ENCODE data around the gene HOXA9. TPM values are rescaled to one million over a fixed set of nuclear protein-coding genes. Genes with fewer than 3 reads are reported as not detected.

HOXA9 gene
- polyA plus RNA-seq, 4 donors: 92.9 to 122 (median 115) TPM

DNA sequence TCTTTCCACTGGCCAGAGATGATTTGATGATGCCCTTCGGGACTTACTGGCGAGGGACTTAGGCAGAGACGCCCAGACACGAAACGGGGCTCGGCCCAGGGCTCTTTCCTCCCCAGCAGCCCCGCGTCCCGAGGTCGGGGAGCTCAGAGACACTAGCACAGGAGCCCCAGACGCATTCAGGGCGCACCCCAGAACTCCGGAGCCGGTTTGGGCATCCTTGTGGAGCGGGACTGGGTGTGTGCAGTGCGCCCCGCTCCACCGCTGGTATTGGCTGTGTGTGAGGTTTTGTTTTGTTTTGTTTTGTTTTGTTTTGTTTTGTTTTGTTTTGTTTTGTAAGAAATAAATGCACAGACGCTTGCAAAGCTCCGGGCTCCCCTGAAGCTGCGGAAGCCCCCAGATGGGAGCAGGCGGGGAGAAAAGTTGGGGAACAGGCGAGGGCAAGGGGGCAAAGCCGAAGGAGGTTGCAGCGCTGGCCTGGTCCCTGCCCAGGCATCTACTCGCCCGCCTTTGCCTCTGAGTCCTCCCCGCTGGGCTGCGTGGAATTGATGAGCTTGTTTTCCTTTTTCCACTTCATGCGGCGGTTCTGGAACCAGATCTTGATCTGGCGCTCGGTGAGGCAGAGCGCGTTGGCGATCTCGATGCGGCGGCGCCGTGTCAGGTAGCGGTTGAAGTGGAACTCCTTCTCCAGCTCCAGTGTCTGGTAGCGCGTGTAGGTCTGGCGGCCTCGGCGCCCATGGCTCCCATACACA lies 20.0 kb downstream of the HOXA9 start:
- no peak for DNase-seq (ENCODE audit: low read depth in 4 of 4, low spot score in 3 of 4)

DNA sequence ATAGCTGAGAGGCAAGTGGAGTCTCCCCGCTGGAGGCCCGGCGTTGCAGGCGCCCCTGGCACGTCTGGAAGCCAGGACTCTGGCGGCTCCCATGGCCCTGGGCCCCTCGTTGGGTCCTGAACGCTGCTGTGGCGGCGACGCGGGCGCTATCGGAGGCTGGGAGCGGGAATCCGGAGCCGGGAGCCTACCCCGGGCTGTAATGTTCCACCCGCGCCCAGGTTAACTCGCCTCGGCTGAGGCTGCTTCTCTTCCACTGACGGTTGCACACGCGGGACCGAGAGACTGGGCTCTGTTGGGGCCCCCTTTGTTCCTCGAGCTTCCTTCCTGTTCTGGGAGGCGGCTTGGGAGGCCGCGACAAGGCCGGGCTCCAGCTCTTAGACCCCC lies 20.6 kb downstream of the HOXA9 start:
- no peak for DNase-seq (ENCODE audit: low read depth in 4 of 4, low spot score in 3 of 4)

DNA sequence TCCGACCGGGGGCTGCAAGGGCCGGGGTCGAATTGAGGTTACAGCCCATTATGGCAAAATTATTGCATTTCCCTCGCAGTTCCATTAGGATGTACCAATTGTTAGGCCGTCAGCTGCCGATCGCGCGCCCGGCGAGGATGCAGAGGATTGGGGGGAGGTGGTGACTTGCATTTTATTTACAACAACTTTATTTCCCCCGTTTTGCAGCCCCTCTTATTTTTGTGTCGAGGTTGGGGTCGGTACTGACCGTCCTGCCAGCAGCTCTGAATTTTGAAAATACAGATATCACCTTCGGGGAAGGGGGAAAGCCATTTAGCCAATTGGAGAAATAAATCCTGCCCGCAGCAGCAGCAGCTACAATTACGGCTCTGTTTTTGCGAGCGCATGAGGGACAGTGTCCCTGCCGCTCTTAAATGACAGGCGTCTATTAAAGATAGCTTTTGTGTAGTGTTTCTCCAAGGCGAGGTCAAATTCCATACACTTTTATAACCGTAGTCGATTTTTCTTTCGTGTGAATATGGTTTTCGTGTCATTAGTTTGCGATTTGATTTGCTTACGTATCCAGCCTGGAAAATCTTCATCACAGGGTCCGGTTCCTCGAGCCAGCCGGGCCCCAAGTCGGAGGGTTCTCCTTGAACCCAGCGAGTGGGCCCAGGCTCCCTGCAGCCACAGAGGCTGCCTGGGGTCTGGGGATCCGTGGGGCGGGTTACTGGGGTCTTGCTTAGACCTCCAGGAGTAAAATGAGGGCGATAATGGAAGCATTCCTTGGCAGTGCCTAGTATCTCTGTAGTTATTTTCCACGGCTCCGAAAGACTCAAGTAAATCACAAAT lies 21.2 kb downstream of the HOXA9 start:
- DNase-seq (ENCODE audit: low read depth in 4 of 4, low spot score in 3 of 4): no peak

DNA sequence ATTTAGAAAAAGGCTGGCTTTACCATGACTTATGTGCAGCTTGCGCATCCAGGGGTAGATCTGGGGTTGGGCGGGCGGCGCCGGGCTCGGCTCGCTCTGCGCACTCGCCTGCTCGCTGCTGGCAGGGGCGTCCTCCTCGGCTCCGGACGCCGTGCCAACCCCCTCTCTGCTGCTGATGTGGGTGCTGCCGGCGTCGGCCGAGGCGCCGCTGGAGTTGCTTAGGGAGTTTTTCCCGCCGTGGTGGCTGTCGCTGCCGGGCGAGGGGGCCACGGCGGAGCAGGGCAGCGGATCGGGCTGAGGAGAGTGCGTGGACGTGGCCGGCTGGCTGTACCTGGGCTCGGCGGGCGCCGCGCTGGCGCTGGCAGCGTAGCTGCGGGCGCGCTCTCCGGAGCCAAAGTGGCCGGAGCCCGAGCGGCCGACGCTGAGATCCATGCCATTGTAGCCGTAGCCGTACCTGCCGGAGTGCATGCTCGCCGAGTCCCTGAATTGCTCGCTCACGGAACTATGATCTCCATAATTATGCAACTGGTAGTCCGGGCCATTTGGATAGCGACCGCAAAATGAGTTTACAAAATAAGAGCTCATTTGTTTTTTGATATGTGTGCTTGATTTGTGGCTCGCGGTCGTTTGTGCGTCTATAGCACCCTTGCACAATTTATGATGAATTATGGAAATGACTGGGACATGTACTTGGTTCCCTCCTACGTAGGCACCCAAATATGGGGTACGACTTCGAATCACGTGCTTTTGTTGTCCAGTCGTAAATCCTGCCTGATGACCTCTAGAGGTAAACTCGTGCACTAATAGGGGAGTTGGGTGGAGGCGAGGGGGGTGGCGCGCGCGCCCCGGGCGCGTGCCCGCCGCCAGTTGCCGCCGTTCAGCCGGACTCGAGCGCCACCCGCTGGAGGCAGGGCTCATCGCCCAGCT lies 22.1 kb downstream of the HOXA9 start, which contains the start of gene HOXA5:
Gene HOXA5 (minus strand): TSS at position 659 of the 927 bp plus-strand sequence. CDS start 74 bp downstream, at position 585.
- DNase-seq (ENCODE audit: low read depth in 4 of 4, low spot score in 3 of 4): peak in 2 of 4 donors; percentile 88 to 90

DNA sequence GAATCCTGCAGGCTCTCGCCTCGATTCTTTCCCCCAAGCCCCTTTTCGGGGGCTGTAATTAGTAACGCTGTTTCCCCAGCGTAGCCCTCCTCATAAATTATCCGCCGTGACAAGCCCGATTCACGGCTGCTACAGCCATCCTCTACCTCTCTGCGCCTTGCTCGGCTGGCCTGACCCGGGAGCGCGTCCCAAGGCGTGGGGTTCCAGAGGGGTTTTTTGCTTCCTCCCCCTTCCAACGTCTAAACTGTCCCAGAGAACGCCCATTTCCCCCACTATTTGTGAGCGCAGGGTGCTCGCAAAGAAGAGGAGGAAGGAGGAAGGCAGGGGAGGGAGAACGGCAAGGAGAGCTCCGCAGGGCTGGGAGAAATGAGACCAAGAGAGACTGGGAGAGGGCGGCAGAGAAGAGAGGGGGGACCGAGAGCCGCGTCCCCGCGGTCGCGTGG lies 22.7 kb downstream of the HOXA9 start:
- no peak for DNase-seq (ENCODE audit: low read depth in 4 of 4, low spot score in 3 of 4)

DNA sequence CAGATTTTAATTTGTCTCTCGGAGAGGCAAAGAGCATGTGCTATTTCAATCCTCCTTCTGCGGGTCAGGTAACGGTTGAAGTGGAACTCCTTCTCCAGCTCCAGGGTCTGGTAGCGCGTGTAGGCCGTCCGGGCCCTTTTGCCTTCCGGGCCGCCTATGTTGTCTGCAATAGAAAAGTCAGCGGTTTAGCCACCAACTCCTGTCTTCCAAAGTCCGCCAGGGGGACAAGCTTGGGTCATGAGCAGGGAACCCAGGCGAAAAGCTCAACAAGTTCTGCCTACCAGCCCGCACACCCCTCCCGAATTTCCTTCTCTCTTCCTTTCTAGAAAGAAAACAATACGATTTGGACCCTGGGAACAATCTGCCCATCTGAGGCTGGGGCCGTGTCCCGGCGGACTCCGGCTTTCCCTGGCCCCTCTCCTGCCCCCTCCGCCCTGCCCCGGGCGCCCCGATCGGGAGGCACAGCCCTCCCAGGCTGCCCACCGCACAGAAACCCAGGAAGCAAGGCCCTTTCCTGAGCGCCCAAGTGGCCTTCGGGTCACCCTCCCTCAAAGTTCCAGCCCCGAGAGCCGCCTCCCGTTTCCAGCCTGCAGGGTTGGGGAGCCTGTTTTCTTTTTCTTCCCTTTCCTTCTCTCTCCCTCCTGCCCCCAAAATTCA lies 23.3 kb downstream of the HOXA9 start:
- no peak for DNase-seq (ENCODE audit: low read depth in 4 of 4, low spot score in 3 of 4)

DNA sequence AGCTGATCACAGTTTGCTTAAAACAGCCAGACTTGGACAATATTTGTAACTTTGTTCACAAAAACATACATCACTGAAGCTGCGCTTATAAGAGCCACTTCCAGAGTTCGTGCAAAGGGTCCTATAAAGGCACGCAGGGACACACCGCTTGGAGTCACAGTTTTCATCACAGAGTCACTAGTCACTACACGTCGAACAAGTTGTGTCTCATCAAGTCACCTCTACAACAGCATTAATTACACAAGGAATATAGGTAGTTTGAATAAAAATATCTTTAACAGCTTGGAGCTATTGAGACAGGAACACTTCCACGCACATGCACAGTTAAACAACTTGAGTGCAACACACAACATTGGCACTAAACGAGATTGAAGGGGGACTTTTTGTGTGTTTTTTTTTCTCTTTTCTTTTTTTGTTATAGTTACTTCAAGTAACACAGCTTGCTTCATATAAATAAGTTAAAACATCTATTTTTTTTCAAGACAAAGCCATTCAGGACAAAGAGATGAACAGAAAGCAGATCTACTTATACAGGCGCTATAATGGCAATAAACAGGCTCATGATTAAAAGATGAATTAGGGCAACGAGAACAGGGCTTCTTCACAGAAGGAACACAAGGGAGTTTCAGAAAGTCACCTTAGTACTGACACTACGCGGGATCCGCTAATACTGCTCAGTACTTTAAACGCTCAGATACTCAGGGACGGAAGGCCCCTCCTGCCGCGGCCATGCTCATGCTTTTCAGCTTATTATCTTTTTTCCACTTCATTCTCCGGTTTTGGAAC lies 24.0 kb downstream of the HOXA9 start:
- no peak for DNase-seq (ENCODE audit: low read depth in 4 of 4, low spot score in 3 of 4)

DNA sequence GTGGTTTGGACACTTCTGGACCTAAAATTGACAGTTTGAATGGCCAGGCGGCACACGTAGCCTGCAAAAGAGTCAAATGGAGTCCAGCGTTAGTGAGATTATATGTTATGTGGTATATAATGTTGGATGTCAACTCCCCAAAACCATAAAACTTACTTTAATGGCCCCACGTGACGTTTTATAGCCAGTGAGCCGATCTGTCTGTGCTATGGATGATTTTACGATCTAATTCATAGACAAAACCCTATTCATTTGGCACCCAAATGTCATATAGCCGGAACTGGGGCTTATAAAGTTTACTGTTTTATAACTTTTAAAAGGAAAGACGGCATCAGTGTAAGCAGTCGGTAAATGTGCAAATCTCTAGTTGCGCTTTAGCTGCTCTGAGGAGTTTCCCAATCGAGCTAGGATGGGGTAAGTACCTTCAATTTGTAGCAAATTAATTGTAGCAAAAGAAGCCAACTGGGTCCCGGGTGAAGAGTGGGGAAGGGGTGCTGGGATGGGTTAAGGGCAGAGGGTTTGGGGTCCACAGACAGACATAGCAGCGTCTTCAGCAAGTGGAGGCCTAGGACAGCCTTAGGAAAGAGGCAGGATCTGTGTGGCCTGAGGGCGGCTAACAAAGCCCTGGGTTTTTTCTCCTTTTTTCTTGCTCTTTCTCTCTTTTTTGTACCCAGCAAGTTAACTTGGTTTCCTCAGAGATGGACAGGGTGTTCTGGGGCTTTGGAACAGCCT lies 25.0 kb downstream of the HOXA9 start:
- no peak for DNase-seq (ENCODE audit: low read depth in 4 of 4, low spot score in 3 of 4)

DNA sequence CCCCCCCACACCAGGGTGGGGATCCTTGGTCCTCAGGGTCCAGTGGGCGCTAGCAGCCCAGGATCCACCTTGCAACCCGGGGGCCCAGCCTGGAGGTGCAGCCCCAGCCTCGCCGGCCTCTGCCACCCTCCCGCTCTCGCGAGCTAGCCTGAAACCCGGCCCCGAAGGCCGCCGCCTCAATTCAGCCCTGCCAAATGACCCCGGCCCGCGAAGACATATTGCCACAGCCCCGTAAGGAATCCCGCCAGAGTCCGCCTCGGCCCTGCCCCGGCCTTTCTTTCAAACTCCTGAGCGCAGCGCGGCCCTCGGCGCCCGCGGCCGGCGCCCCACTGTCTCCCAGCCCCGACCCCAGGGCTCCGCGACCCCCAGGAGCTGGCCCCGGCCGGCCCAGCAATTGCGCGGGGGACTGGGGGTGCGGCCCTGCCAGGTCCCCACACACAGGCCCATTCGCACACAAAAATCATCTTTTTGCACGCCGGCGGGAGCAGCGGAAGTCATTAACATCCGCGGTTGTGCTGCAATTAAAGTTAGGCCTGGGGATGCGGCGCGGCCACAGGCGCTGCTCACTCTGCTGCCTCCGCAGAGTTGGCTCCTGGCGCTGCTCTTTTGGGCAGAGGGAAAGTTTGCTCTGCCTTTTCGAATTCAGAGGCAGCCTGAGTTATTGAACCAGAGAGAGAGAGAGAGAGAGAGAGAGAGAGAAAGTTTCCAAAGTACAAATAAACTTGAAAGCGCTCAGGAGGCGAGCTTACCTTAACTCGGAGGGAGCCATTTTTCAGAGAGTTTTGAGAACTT lies 25.8 kb downstream of the HOXA9 start:
- no peak for DNase-seq (ENCODE audit: low read depth in 4 of 4, low spot score in 3 of 4)

DNA sequence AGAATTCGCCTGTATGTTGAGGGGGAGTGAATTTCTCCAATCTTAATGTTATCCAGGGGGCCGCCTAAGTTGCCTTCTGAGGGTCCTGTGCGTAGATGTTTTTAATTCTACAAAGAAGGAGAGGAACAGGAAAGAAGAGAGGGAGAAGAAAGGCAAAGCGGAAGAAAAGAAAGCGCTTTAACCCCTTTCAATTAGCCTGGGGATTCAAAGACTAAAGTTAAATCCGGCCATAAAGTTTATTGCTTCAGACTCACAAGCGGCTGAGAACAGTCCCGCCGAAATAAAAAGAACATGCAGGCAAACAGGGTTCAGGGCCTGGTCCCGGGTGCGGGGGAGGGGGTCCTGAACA lies 26.4 kb downstream of the HOXA9 start:
- no peak for DNase-seq (ENCODE audit: low read depth in 4 of 4, low spot score in 3 of 4)

DNA sequence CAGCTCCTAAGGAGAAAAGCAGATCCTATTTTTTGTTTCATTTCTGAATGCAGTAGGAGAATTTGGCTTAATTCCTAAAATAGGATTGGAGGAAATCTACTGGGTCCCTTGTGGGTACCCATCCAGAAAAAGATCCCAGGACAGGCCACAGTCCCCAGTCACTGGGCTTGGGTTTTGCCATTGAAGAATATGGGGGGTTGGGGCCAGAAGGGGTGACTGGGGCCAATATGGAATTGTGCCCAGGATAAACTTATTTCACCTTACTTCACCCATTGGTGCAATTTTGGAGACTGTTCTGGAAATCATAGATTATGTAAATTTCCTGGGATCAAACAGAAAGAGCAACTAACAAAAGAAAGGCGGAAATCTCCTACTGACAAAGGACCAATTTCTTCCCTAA lies 26.9 kb downstream of the HOXA9 start:
- no peak for DNase-seq (ENCODE audit: low read depth in 4 of 4, low spot score in 3 of 4)

DNA sequence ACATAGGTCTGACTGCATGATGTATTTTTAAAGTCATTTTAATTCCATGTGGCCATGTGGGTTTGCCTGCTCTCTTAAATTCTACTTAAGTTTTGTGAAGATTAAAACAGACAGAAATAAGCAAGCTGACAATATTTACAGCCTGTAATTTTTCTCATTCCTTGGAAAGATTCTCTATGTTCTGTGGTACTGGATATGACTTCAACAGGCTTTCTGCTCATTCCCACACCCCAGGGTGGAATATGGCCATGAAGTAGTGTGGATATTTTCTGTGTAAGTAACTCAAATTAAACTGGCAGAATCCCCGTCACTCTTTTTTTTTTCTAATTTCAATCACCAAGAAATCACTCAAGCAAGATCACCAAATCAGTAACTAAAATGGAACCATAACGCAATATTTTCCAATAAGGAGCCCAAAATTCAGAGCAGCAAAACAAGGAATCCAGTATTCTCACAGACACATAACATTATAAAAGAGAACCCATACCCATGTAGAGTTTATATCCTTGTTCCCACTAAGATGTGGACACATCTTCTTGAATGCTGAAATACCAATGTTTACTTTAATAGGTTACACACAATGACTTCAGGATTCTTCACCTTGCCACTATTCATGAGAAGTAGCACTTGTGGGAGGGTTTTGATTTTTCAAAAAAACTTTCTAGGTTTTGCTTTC lies 27.6 kb downstream of the HOXA9 start:
- no peak for DNase-seq (ENCODE audit: low read depth in 4 of 4, low spot score in 3 of 4)

DNA sequence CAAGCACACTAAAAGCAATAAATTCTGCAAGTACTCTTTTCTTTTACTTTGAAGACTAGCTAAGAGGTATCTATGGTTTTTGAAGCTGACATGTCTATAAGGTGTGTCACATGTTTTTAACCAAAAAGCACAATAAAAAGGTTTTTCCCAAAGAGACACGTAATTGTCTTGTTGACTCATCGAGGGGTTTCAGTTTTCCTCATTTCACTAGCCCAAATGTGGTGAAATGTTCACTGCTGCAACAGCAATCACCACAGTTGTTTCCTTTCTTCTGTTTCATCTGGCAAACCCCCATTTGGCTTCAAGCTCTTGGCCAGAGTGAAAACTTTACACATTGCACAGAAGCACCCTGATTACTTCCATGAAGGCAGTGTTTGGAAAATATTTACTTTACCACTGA lies 30.9 kb downstream of the HOXA9 start:
- no peak for DNase-seq (ENCODE audit: low read depth in 4 of 4, low spot score in 3 of 4)

DNA sequence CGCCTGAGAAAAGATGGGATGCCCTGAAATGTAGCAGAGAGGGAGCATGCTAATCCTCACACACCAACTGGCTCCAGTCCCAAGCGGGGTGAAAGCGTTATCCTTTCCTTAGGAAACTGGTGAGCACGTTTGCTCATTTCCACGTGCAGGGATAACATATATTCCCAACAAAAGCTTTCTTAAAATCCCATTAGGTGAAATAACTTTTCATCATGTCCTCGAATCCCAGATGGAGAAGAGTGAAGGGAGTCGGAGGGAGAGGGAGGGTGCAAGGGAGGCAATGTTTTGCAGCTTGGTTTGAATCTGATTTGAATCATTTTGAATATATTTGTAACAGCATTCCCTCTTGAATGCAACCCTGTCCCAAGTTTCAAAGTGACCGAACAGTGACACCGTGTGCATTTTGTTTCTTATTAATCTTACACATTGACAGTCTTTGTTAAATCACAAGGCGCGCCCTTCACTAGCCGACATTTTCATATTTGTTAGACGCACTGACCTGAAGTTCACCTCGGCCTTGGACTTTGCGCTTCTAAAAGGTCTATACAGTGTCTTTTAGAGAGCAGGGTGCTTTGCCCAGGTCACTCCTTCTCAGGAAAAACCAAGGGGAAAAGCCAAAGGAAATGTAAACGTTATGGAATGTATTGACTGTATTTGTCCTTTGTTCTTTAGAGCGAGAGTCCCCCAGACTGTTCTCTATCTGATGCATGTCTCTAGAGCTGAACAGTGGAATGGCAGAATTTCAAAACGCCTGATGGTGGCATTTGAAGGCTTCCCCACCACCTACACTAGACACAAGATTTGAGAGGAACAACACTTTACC lies 31.7 kb downstream of the HOXA9 start:
- no peak for DNase-seq (ENCODE audit: low read depth in 4 of 4, low spot score in 3 of 4)

DNA sequence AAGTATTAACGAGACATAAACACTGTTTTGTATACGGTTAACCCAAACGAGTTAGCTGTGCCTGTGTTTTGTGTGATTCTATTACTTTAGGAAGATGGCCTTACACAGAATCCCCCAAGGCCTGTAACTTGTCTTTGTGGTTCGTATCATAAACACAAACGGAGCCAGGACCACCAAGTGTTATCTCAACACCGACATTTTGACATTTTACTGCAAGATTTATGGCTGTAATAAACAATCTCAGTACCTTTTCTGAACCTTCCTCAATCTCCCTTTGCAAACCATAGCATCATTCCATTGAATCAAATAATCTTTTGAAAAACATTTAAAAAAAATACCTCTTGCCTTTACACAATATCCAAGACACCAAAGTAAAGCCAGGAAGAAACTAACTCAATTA lies 32.4 kb downstream of the HOXA9 start:
- DNase-seq (ENCODE audit: low read depth in 4 of 4, low spot score in 3 of 4): no peak

DNA sequence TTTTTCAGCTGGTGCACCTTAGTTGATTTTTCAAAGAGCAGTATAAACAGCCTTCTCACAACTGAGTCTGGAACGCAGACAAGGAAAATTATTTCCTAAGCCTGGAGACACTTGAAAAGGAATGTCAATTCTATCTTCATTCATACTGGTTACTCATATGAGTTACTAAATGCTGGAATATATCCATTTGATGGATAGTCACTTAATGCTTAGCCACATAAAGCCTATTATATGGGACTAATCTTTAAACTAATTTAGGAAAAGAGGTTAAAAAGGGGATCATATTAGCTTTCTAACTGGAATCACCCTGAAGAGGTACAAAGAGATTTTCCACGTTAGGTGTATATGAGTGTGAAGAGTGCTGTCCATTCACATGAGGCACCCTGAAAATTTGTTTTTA lies 33.1 kb downstream of the HOXA9 start:
- DNase-seq (ENCODE audit: low read depth in 4 of 4, low spot score in 3 of 4): no peak

DNA sequence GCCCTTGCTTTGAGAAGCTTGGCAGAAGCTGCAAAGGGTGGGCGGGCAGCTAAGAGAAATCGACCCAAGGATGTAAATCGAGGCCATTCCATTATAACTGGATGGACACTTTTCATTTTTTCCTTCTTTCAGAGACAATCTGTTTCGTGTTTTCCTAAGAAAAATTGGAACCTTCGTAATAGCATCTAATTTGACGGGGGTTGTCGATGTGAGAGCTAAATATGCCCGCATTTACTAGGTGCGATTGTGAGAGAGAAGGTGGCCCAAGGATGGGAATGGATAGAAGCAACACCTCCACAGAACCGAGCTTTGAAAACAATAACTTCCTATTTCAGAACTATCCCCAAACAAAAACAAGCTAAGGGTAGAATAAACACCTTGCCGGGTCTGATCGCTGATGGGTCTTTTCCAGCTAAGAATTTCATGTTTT lies 33.9 kb downstream of the HOXA9 start:
- no peak for DNase-seq (ENCODE audit: low read depth in 4 of 4, low spot score in 3 of 4)

All from right renal pelvis (tissue), 4 donors.